Measurements from ENCODE around the gene ACSS3.

Gene ACSS3

GRCh38 chr12:81231574-81232368 lies 153.9 kb downstream of the ACSS3 start:
- Histone ChIP-seq H3K27ac (ENCODE audit: low read depth, low read length) (no peak overlapping the region), H3K27me3 (ENCODE audit: low read length) (no peaks in the 10 kb centered on the region), H3K9me2 (replicated peaks; ENCODE audit: insufficient read depth, low read length) (no peaks in the 10 kb centered on the region), H3K9me3 (ENCODE audit: insufficient read depth, low read length) (no peaks in the 10 kb centered on the region), H3K9ac (ENCODE audit: low read length) (no peak overlapping the region), H3K4me2 (ENCODE audit: low read depth, low read length, poor library complexity, severe bottlenecking) (no peak overlapping the region), H3K4me3 (ENCODE audit: insufficient read depth, low read length, poor library complexity, severe bottlenecking) (no peak overlapping the region), H3F3A (ENCODE audit: insufficient read depth) (no peaks in the 10 kb centered on the region), H3K79me2 (ENCODE audit: insufficient read depth, low read length) (no peaks in the 10 kb centered on the region), H3K36me3 (ENCODE audit: low read length) (no peaks in the 10 kb centered on the region), H4K20me1 (ENCODE audit: low read depth, low read length) (no peaks in the 10 kb centered on the region), H2AFZ (ENCODE audit: low read depth, low read length, severe bottlenecking) (no peak overlapping the region)
- no peak for TF ChIP-seq EZH2phosphoT487 (conservative IDR thresholded peaks at IDR 0.05; ENCODE audit: low read length)
- TF ChIP-seq, protein P1, sequence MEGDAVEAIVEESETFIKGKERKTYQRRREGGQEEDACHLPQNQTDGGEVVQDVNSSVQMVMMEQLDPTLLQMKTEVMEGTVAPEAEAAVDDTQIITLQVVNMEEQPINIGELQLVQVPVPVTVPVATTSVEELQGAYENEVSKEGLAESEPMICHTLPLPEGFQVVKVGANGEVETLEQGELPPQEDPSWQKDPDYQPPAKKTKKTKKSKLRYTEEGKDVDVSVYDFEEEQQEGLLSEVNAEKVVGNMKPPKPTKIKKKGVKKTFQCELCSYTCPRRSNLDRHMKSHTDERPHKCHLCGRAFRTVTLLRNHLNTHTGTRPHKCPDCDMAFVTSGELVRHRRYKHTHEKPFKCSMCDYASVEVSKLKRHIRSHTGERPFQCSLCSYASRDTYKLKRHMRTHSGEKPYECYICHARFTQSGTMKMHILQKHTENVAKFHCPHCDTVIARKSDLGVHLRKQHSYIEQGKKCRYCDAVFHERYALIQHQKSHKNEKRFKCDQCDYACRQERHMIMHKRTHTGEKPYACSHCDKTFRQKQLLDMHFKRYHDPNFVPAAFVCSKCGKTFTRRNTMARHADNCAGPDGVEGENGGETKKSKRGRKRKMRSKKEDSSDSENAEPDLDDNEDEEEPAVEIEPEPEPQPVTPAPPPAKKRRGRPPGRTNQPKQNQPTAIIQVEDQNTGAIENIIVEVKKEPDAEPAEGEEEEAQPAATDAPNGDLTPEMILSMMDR (IDR thresholded peaks at IDR 0.05; ENCODE audit: insufficient read depth, low read length, poor library complexity, severe bottlenecking): no peak

- Histone ChIP-seq H2AFZ (ENCODE audit: low read depth, low read length, severe bottlenecking) (no peak overlapping the region), H3K27me3 (ENCODE audit: low read length) (no peaks in the 10 kb centered on the region; the same call in 1 of the 2 replicates), H3K79me2 (ENCODE audit: insufficient read depth, low read length) (no peaks in the 10 kb centered on the region), H3K27ac (ENCODE audit: low read depth, low read length) (no peak overlapping the region), H3K9ac (ENCODE audit: low read length) (no peak overlapping the region), H4K20me1 (ENCODE audit: low read depth, low read length) (no peaks in the 10 kb centered on the region), H3K36me3 (ENCODE audit: low read length) (no peaks in the 10 kb centered on the region), H3K9me3 (ENCODE audit: insufficient read depth, low read length) (no peaks in the 10 kb centered on the region), H3K4me3 (ENCODE audit: insufficient read depth, low read length, poor library complexity, severe bottlenecking) (no peak overlapping the region), H3F3A (ENCODE audit: insufficient read depth) (no peaks in the 10 kb centered on the region), H3K4me2 (ENCODE audit: low read depth, low read length, poor library complexity, severe bottlenecking) (no peak overlapping the region), H3K9me2 (replicated peaks; ENCODE audit: insufficient read depth, low read length) (no peaks in the 10 kb centered on the region)
- TF ChIP-seq EZH2phosphoT487 (conservative IDR thresholded peaks at IDR 0.05; ENCODE audit: low read length): no peak
- TF ChIP-seq, protein P1 (IDR thresholded peaks at IDR 0.05; ENCODE audit: insufficient read depth, low read length, poor library complexity, severe bottlenecking): no peak
Observed at GRCh38 chr12:81245458-81245857, 167.6 kb downstream of the ACSS3 start.

- no peaks in the 10 kb centered on the region for H3K79me2 ChIP-seq (ENCODE audit: insufficient read depth, low read length)
- H3K9me2 ChIP-seq (replicated peaks; ENCODE audit: insufficient read depth, low read length): no peaks in the 10 kb centered on the region
- H3K4me3 ChIP-seq (ENCODE audit: insufficient read depth, low read length, poor library complexity, severe bottlenecking): no peak overlapping the region
- H3F3A ChIP-seq (ENCODE audit: insufficient read depth): no peaks in the 10 kb centered on the region
- H3K4me2 ChIP-seq (ENCODE audit: low read depth, low read length, poor library complexity, severe bottlenecking): no peak overlapping the region
- H3K9me3 ChIP-seq (ENCODE audit: insufficient read depth, low read length): no peaks in the 10 kb centered on the region
- no peak for TF ChIP-seq EZH2phosphoT487 (conservative IDR thresholded peaks at IDR 0.05; ENCODE audit: low read length)
- TF ChIP-seq, protein P1 (IDR thresholded peaks at IDR 0.05; ENCODE audit: insufficient read depth, low read length, poor library complexity, severe bottlenecking): no peak
- no peaks in the 10 kb centered on the region for H3K36me3 ChIP-seq (ENCODE audit: low read length)
- no peak overlapping the region for H3K27ac ChIP-seq (ENCODE audit: low read depth, low read length)
- no peak overlapping the region for H3K9ac ChIP-seq (ENCODE audit: low read length)
- H2AFZ ChIP-seq (ENCODE audit: low read depth, low read length, severe bottlenecking): no peak overlapping the region
- H3K27me3 ChIP-seq (ENCODE audit: low read length): no peaks in the 10 kb centered on the region; the same call in 1 of the 2 replicates
- H4K20me1 ChIP-seq (ENCODE audit: low read depth, low read length): no peaks in the 10 kb centered on the region
Observed at GRCh38 chr12:81245907-81246570, 168.2 kb downstream of the ACSS3 start.

Measured in SU-DHL-6 (cell line).